ENCODE results near the gene ETS1.

- TF ChIP-seq CTCF (IDR thresholded peaks at IDR 0.05; ENCODE audit: low read length) (no peak), EZH2 (IDR thresholded peaks at IDR 0.05; ENCODE audit: borderline replicate concordance, low read length) (no peak)
These were observed 7.9 kb upstream of the ETS1 start for GRCh38 chr11:128595221-128595620.

Measured in OCI-LY1 (cell line).